ENCODE data around the gene EIF1.
"Not testable (repeated sequence)": the region's sequence is repeated elsewhere in the genome, so short reads cannot be mapped to it uniquely, and the experiment has no call there.

EIF1 gene

GRCh38 chr17:41688641-41689496 lies at the start of gene EIF1:
Gene EIF1, plus strand, starts transcription at chr17:41688885. Its CDS starts 154 bp downstream, at chr17:41689039.
- peak; percentile 94 to 100 (median 100) for DNase-seq

- no peak for DNase-seq
These were observed 49.7 kb upstream of the EIF1 start for GRCh38 chr17:41638941-41639340.

GRCh38 chr17:41639492-41640473 lies 48.9 kb upstream of the EIF1 start:
- DNase-seq, result no peak

- not testable (repeated sequence) for DNase-seq
These were observed 48.1 kb upstream of the EIF1 start for GRCh38 chr17:41640596-41640995.

- DNase-seq, result no peak
These were observed 46.2 kb upstream of the EIF1 start for GRCh38 chr17:41642252-41643156.

GRCh38 chr17:41647038-41647813 lies 41.5 kb upstream of the EIF1 start:
- DNase-seq, result no peak

- DNase-seq, result peak in 57 of 58 donors; percentile 20 to 94 (median 72)
These were observed 40.7 kb upstream of the EIF1 start for GRCh38 chr17:41647940-41648410.

- DNase-seq, result peak in 57 of 58 donors; percentile 14 to 85 (median 59)
These were observed 40.1 kb upstream of the EIF1 start for GRCh38 chr17:41648411-41649195.

GRCh38 chr17:41649923-41650519 lies 38.7 kb upstream of the EIF1 start:
- DNase-seq, result no peak

GRCh38 chr17:41650794-41651624 lies 37.7 kb upstream of the EIF1 start:
- no peak for DNase-seq

GRCh38 chr17:41651625-41652460 lies 36.8 kb upstream of the EIF1 start:
- DNase-seq, result peak in 24 of 58 donors; percentile 17 to 73 (median 32)

GRCh38 chr17:41652461-41652970 lies 36.2 kb upstream of the EIF1 start:
- DNase-seq, result no peak

- DNase-seq, result no peak
These were observed 35.3 kb upstream of the EIF1 start for GRCh38 chr17:41653421-41653820.

- DNase-seq, result no peak
These were observed 34.6 kb upstream of the EIF1 start for GRCh38 chr17:41653892-41654677.
